NCI-H1417 treated with DMSO at 0.1 percent for 48 hours (cell line): ENCODE data around the gene NEK5.
A peak's percentile ranks its signal among the peaks of the same experiment; 100 is the strongest.

Experiments
- DNase-seq: peaks from one replicate; lab custom pipeline; 2025; lab: John Stamatoyannopoulos, UW

The NEK5 gene

GRCh38 chr13:52010890-52011631 is 117.8 kb downstream of the NEK5 start, which contains the start of gene ATP7B:
TSS of gene ATP7B (minus strand) at chr13:52011450. CDS start at chr13:52011337, 113 bp downstream.
- DNase-seq = no peak

GRCh38 chr13:52009946-52010345 is 118.9 kb downstream of the NEK5 start:
- DNase-seq = no peak

GRCh38 chr13:52006523-52007245 is 122.2 kb downstream of the NEK5 start:
- DNase-seq = no peak

- DNase-seq = no peak
Observed at GRCh38 chr13:52005841-52006522, 122.9 kb downstream of the NEK5 start.

GRCh38 chr13:52004511-52005170 is 124.2 kb downstream of the NEK5 start:
- DNase-seq = no peak

- no peak for DNase-seq
Observed at GRCh38 chr13:52003541-52003940, 125.3 kb downstream of the NEK5 start.

- DNase-seq = no peak
Observed at GRCh38 chr13:52002361-52002760, 126.5 kb downstream of the NEK5 start.

GRCh38 chr13:52001120-52001731 is 127.6 kb downstream of the NEK5 start:
- DNase-seq = peak; percentile 37

- DNase-seq = no peak
Observed at GRCh38 chr13:51999921-52000320, 129.0 kb downstream of the NEK5 start.

GRCh38 chr13:51999510-51999911 is 129.4 kb downstream of the NEK5 start:
- DNase-seq = no peak

- DNase-seq = no peak
Observed at GRCh38 chr13:51998723-51999509, 130.0 kb downstream of the NEK5 start.

- no peak for DNase-seq
Observed at GRCh38 chr13:51997641-51998330, 131.1 kb downstream of the NEK5 start.

- no peak for DNase-seq
Observed at GRCh38 chr13:51997186-51997585, 131.7 kb downstream of the NEK5 start.

GRCh38 chr13:51996641-51997040 is 132.2 kb downstream of the NEK5 start:
- DNase-seq = no peak

- no peak for DNase-seq
Observed at GRCh38 chr13:51995677-51996551, 133.0 kb downstream of the NEK5 start.

GRCh38 chr13:51993713-51994112 is 135.2 kb downstream of the NEK5 start:
- DNase-seq = no peak

GRCh38 chr13:51988988-51989618 is 139.8 kb downstream of the NEK5 start:
- no peak for DNase-seq
